T follicular helper cell (primary cell): ENCODE measurements around the gene RPL7A.
"Not testable (repeated sequence)": the region's sequence is repeated elsewhere in the genome, so short reads cannot be mapped to it uniquely, and the experiment has no call there.

ENCODE experiments used
- DNase-seq: peaks from one replicate; pipeline ENCODE4 v3.0.0-alpha.2; 2020; ENCODE audit warnings: low read depth

The RPL7A gene

GRCh38 chr9:133389025-133389557, 41.1 kb downstream of the RPL7A start:
- DNase-seq = no peak

GRCh38 chr9:133389562-133389961, 41.5 kb downstream of the RPL7A start:
- no peak for DNase-seq

GRCh38 chr9:133390713-133391112, 42.7 kb downstream of the RPL7A start:
- no peak for DNase-seq

GRCh38 chr9:133391449-133391848, 43.4 kb downstream of the RPL7A start:
- DNase-seq = not testable (repeated sequence)

GRCh38 chr9:133392308-133392707, 44.3 kb downstream of the RPL7A start:
- DNase-seq = not testable (repeated sequence)

- DNase-seq = no peak
These were observed 45.4 kb downstream of the RPL7A start for GRCh38 chr9:133393399-133393798.

GRCh38 chr9:133394687-133395271, 46.8 kb downstream of the RPL7A start:
- no peak for DNase-seq

- DNase-seq = no peak
These were observed 48.9 kb downstream of the RPL7A start for GRCh38 chr9:133396952-133397351.

- no peak for DNase-seq
These were observed 49.4 kb downstream of the RPL7A start for GRCh38 chr9:133397370-133397769.

- DNase-seq = no peak
These were observed 49.9 kb downstream of the RPL7A start for GRCh38 chr9:133397895-133398294.

- no peak for DNase-seq
These were observed 52.3 kb downstream of the RPL7A start for GRCh38 chr9:133400292-133400691.
